Measurements from ENCODE around the gene ABCB9. TPM values are rescaled to one million over a fixed set of nuclear protein-coding genes. Genes with fewer than 3 reads are reported as not detected.

Gene ABCB9
- total RNA-seq, 1 donor from 2014 or later, result 8.8 TPM

- Mint-ChIP-seq H3K27me3 (ENCODE audit: unreplicated experiment) (peaks cover 8% of the 10 kb centered on the region), H3K4me1 (ENCODE audit: low read depth, unreplicated experiment) (peaks cover 4% of the 10 kb centered on the region), H3K36me3 (ENCODE audit: unreplicated experiment) (no peaks in the 10 kb centered on the region), H3K9me3 (ENCODE audit: unreplicated experiment) (no peaks in the 10 kb centered on the region), H3K4me3 (ENCODE audit: unreplicated experiment) (peak overlapping the region; percentile 60), H3K27ac (ENCODE audit: unreplicated experiment) (no peak overlapping the region)
- TF ChIP-seq CTCF (IDR thresholded peaks at IDR 0.05; ENCODE audit: partially characterized antibody, unreplicated experiment), result no peak
- no peak for DNase-seq
These were observed 684 bp upstream of the ABCB9 start for GRCh38 chr12:122966743-122967550.

DNA sequence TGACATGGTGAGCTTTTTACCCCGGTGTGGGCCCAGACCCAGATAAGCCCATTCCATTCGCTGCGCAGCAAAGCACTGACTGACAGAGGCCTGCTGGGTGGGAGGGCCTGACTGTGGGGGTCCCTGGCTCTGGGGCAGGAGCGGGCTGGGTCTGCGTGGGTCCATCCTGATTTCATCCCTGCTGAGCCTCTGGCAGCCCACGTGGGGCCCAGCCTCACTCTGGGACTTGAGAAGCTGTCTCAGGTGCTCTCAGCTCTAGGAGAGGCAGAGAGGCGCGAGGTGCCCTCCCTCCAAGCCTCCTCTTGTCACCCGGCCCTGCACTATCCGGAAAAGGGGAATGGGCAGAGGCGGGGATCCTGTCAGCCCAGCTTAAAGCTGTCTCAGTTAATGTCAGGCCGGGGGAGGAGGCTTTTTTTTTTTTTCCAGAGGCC lies 927 bp downstream of the ABCB9 start:
- peak overlapping the region; percentile 68 for H3K4me3 Mint-ChIP-seq (ENCODE audit: unreplicated experiment)
- H3K27ac Mint-ChIP-seq (ENCODE audit: unreplicated experiment), result no peak overlapping the region
- TF ChIP-seq CTCF (IDR thresholded peaks at IDR 0.05; ENCODE audit: partially characterized antibody, unreplicated experiment), result no peak
- DNase-seq, result no peak
- H3K9me3 Mint-ChIP-seq (ENCODE audit: unreplicated experiment), result no peaks in the 10 kb centered on the region
- H3K4me1 Mint-ChIP-seq (ENCODE audit: low read depth, unreplicated experiment), result peaks cover 4% of the 10 kb centered on the region
- H3K27me3 Mint-ChIP-seq (ENCODE audit: unreplicated experiment), result peaks cover 8% of the 10 kb centered on the region
- H3K36me3 Mint-ChIP-seq (ENCODE audit: unreplicated experiment), result no peaks in the 10 kb centered on the region

DNA sequence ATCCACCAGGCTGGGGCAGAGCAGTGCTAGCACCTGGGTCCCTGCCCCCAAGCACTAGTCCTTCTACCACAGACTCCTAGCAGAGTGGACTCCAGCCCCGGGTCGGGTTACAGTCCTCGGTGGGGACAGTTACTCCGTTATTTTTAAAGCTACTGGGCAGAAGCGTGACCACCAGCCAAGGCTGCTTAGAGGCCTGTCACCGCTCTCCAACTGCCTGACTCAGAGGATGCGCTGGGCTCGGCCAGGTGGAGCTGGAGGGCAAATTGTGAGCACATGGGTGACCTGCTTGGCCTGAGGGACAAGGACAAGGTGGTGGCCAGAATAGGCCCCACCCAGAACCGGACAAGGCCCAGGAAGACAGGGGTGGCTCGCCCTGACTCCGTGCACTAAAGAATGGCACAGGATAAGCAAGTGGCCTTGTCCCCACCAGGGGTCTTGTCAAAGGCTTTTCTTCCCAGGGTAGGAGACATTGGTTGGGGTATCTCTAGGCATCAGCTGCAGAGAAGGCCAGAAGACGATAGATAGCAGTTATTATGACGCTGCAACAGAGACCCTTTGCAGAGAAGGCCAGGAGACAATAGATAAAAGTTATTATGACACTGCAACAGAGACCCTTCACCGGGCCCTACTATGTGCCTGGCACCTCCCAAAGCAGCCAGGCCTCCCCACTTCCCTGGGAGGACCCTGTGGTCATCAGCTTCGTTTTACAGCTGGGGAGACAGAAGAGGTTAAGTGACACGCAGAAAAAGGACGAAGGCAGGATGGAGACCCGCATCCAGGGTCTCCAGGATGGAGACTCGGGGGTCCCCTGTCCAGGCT lies 1.6 kb downstream of the ABCB9 start:
- Mint-ChIP-seq H3K27me3 (ENCODE audit: unreplicated experiment) (peaks cover 8% of the 10 kb centered on the region), H3K9me3 (ENCODE audit: unreplicated experiment) (no peaks in the 10 kb centered on the region), H3K27ac (ENCODE audit: unreplicated experiment) (no peak overlapping the region), H3K36me3 (ENCODE audit: unreplicated experiment) (no peaks in the 10 kb centered on the region), H3K4me1 (ENCODE audit: low read depth, unreplicated experiment) (peaks cover 4% of the 10 kb centered on the region), H3K4me3 (ENCODE audit: unreplicated experiment) (peak overlapping the region; percentile 62)
- no peak for DNase-seq
- TF ChIP-seq CTCF (IDR thresholded peaks at IDR 0.05; ENCODE audit: partially characterized antibody, unreplicated experiment), result no peak

DNA sequence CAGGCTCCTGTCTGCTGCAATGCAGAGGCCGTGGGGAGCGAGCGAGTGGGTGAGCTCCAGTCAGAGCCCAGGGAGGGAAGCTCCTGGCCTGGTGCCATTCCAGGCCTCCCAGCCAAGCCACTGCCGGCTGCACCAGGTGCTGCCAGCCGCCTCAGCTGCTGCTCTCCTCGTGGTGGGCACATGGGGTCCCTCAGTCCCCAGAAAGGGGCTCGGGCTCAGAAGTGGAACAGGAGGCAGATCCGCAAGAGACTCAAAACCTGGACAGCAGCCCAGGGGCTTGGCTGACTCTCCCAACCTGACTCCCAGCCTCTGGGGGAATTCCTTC lies 2.4 kb downstream of the ABCB9 start:
- Mint-ChIP-seq H3K4me3 (ENCODE audit: unreplicated experiment) (no peak overlapping the region), H3K4me1 (ENCODE audit: low read depth, unreplicated experiment) (peaks cover 4% of the 10 kb centered on the region), H3K9me3 (ENCODE audit: unreplicated experiment) (no peaks in the 10 kb centered on the region), H3K36me3 (ENCODE audit: unreplicated experiment) (no peaks in the 10 kb centered on the region), H3K27ac (ENCODE audit: unreplicated experiment) (no peak overlapping the region), H3K27me3 (ENCODE audit: unreplicated experiment) (peaks cover 8% of the 10 kb centered on the region)
- no peak for DNase-seq
- TF ChIP-seq CTCF (IDR thresholded peaks at IDR 0.05; ENCODE audit: partially characterized antibody, unreplicated experiment), result no peak

All from glutamatergic neuron (in vitro differentiated cells).